CD8-positive, alpha-beta memory T cell (primary cell): ENCODE data around the gene FIG4. TPM values are rescaled to one million over a fixed set of nuclear protein-coding genes. Genes with fewer than 3 reads are reported as not detected.

Experiments used
- CTCF ChIA-PET: fragments of 350-600 bp; sonication (Branson Sonifier 250); formaldehyde crosslinking; loops from one replicate; lab custom pipeline; 2021; ENCODE audit warnings: antibody characterized with exemption; lab: Charles Lee
- POLR2A ChIA-PET: fragments of 350-600 bp; sonication (Branson Sonifier 250); formaldehyde crosslinking; loops from one replicate; lab custom pipeline; 2021; ENCODE audit warnings: antibody characterized with exemption; lab: Charles Lee
- DNase-seq, 5 donors: peaks; one replicate each; pipeline versions ENCODE4 v3.0.0 to v3.0.0-alpha.2; 2020 to 2022; ENCODE audit warnings: mixed read lengths in 1 of 5
- H3K27ac ChIP-seq: one replicate; pipeline ENCODE4 v1.7.0; 2013; ENCODE audit warnings: low read depth, mild to moderate bottlenecking, low read length, moderate library complexity
- H3K27me3 ChIP-seq: 2 replicates; pipeline ENCODE4 v1.7.0; 2013; ENCODE audit warnings: low read length, mild to moderate bottlenecking; ENCODE audit not compliant: insufficient read depth, poor library complexity, severe bottlenecking
- H3K36me3 ChIP-seq: 2 replicates; pipeline ENCODE4 v1.7.0; 2013; ENCODE audit warnings: mild to moderate bottlenecking, low read length, moderate library complexity; ENCODE audit not compliant: insufficient read depth
- H3K4me1 ChIP-seq: 2 replicates; pipeline ENCODE4 v1.7.0; 2013; ENCODE audit warnings: mild to moderate bottlenecking, low read length, moderate library complexity; ENCODE audit not compliant: insufficient read depth
- H3K4me3 ChIP-seq: 2 replicates; pipeline ENCODE4 v1.7.0; 2013; ENCODE audit warnings: mild to moderate bottlenecking, low read length
- H3K9me3 ChIP-seq: 2 replicates; pipeline ENCODE4 v1.7.0; 2013; ENCODE audit warnings: mild to moderate bottlenecking, low read length
- H3K27ac Mint-ChIP-seq, 8 donors: one replicate each; pipeline ENCODE4 v1.8.0; 2020 to 2021; ENCODE audit warnings: mixed read lengths in 8 of 8, mild to moderate bottlenecking in 6 of 8, inconsistent platforms in 3 of 8, moderate library complexity in 3 of 8
- H3K27me3 Mint-ChIP-seq, 2 donors: one replicate each; pipeline ENCODE4 v1.8.0; 2020 to 2021; ENCODE audit warnings: mixed read lengths in 2 of 2, mild to moderate bottlenecking in 1 of 2, moderate library complexity in 1 of 2
- H3K36me3 Mint-ChIP-seq, 3 donors: one replicate each; pipeline ENCODE4 v1.8.0; 2020 to 2021; ENCODE audit warnings: mixed read lengths in 3 of 3, inconsistent platforms in 1 of 3, mild to moderate bottlenecking in 1 of 3
- H3K4me1 Mint-ChIP-seq, 3 donors: one replicate each; pipeline ENCODE4 v1.8.0; 2020 to 2021; ENCODE audit warnings: mixed read lengths in 3 of 3, inconsistent platforms in 1 of 3, mild to moderate bottlenecking in 1 of 3
- H3K4me3 Mint-ChIP-seq, 7 donors: one replicate each; pipeline ENCODE4 v1.8.0; 2020 to 2021; ENCODE audit warnings: mixed read lengths in 7 of 7, mild to moderate bottlenecking in 6 of 7, moderate library complexity in 4 of 7, inconsistent platforms in 2 of 7
- H3K9me3 Mint-ChIP-seq, 5 donors: one replicate each; pipeline ENCODE4 v1.8.0; 2020 to 2022; ENCODE audit warnings: mixed read lengths in 5 of 5, mild to moderate bottlenecking in 3 of 5, moderate library complexity in 2 of 5, inconsistent platforms in 1 of 5
- polyA plus RNA-seq: library from polyadenylated mRNA; unstranded; fragments of 300-500 nt; fragmentation: Illumina TruSeq; gene quantifications from one replicate; pipeline ENCODE4 v1.2.3, GENCODE V29; 2021
- total RNA-seq, 2 experiments: library from RNA; stranded (reverse); gene quantifications; one replicate each; pipeline ENCODE4 v1.2.3, GENCODE V29; 2021

The FIG4 gene
- total and polyA plus RNA-seq, 3 experiments from 2014 or later = 11.2 to 16.4 (median 13.2) TPM

DNA sequence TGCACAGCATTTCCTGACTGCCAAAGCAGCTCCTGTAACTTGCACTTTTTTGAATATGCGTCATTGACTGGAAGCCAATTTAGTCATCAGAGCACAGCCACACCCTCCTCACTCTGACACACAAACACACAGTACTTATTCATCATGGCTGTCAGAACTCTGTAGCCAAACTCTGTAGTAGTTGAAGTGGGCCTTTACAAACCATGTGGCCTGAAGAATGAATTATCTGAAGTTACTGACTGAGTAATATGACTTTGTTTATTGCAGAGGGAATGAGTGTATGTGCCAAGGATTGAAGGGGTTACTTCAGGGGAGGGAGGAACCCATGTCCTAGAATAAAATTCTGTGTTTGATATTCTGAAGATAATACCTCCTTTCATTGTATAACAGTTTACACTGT lies 102.7 kb downstream of the FIG4 start:
- ChIA-PET POLR2A (no interaction called here), CTCF (no interaction called here)
- Histone ChIP-seq H3K36me3 (no peaks in the 10 kb centered on the region), H3K4me1 (no peaks in the 10 kb centered on the region), H3K27me3 (no peaks in the 10 kb centered on the region), H3K27ac (no peak overlapping the region), H3K9me3 (no peaks in the 10 kb centered on the region), H3K4me3 (no peak overlapping the region)
- no peak overlapping the region for H3K4me3 Mint-ChIP-seq
- DNase-seq = no peak
- H3K27ac Mint-ChIP-seq = no peak overlapping the region
- H3K27me3 Mint-ChIP-seq = no peaks in the 10 kb centered on the region
- no peaks in the 10 kb centered on the region for H3K9me3 Mint-ChIP-seq
- peaks cover 11 to 64% (median 25%) of the 10 kb centered on the region in 3 donors for H3K36me3 Mint-ChIP-seq
- H3K4me1 Mint-ChIP-seq = no peaks in the 10 kb centered on the region

DNA sequence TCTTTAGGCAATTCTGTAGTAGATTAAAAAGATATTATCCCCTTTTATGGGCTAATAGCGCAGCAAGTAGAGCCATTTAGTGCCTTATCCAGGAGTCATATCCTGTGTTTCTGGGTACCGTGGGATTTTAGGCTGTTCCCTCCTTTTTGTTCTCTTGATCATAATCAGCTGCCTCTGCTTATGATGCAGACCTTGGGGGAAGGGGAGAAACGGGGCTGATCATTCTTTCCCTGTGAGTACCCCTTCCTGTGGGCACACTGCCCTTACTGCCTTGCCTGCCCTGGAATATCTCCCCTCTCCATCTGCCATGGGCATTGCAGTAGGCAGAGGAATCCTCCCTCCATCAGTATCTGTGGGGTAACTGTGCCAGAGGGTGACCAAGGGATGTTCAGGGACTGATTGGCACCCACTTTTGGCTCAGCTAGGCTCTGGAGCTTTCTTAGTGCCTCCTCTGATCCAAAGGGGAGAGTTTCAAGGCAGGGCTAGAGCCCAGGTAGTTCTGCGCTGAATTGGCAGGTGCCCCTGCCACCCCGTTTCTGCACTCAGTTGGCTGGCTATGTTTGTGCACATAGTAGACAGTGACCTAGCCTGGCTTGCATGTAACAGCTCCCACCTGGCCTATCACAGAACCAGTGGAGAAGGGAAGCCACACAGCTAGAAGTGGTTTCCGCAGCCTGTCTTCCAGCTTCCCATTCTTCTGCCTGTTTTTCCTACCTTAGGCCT lies 103.3 kb downstream of the FIG4 start:
- ChIA-PET CTCF (no interaction called here), POLR2A (no interaction called here)
- Histone ChIP-seq H3K36me3 (no peaks in the 10 kb centered on the region), H3K27ac (no peak overlapping the region), H3K4me3 (no peak overlapping the region), H3K9me3 (no peaks in the 10 kb centered on the region), H3K27me3 (no peaks in the 10 kb centered on the region), H3K4me1 (no peaks in the 10 kb centered on the region)
- DNase-seq = no peak
- Mint-ChIP-seq H3K4me1 (no peaks in the 10 kb centered on the region), H3K27me3 (no peaks in the 10 kb centered on the region), H3K36me3 (peaks cover 9 to 64% (median 23%) of the 10 kb centered on the region in 3 donors), H3K27ac (peak overlapping the region in 2 of 8 donors; percentile 46 to 60), H3K4me3 (no peak overlapping the region), H3K9me3 (no peaks in the 10 kb centered on the region)

DNA sequence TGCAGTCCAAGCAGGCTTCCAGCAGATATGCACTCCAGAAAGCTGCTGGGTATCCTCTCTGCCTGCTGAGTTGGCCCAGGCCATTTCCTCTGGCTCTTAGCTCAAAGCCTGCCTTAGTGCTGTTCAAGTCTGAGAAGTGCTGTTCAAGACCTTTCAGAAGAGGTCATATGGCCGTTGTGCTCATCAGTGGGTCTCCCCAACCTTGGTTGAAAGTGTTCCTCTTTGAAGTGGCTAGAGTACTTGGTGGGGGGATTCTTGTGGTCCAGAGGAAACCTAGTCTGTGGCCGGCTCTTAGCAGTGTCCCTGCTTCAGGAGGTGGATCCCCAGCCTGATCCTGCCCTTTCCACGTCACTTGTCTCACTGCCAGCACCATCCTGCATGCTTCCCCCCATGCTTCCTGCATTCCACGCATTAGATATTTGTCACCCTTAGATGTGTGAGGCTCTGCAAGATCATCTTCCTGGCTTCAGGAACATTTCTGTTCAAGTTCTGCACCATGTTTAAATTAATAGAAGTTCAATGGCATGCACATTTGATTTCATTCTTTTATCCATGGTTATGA lies 105.0 kb downstream of the FIG4 start:
- ChIA-PET POLR2A (no interaction called here), CTCF (no interaction called here)
- Histone ChIP-seq H3K27me3 (no peaks in the 10 kb centered on the region), H3K36me3 (no peaks in the 10 kb centered on the region), H3K4me1 (no peaks in the 10 kb centered on the region), H3K27ac (no peak overlapping the region), H3K4me3 (no peak overlapping the region), H3K9me3 (no peaks in the 10 kb centered on the region)
- no peak overlapping the region for H3K27ac Mint-ChIP-seq
- peaks cover 19 to 68% (median 32%) of the 10 kb centered on the region in 3 donors for H3K36me3 Mint-ChIP-seq
- no peaks in the 10 kb centered on the region for H3K27me3 Mint-ChIP-seq
- no peaks in the 10 kb centered on the region for H3K9me3 Mint-ChIP-seq
- DNase-seq = no peak
- H3K4me1 Mint-ChIP-seq = no peaks in the 10 kb centered on the region
- no peak overlapping the region for H3K4me3 Mint-ChIP-seq

DNA sequence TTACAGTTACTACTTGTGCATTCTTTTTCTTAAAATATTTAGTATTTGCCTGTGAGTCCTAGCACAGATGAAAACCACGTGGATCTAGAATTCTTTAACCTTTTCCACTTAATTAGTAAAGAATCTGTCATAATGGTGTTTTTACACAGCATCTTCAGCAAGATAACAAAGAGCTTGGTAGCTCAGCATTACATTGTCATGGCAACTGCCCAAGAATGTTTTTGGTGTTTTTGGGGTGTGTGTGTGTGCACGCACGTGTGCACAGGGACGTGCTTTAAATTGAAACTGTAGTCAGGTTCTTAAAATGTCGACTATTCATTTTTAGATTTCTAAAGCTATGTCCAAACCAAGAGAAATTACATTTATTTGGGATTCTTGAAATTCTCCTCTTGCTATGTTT lies 108.0 kb downstream of the FIG4 start:
- H3K27me3 Mint-ChIP-seq = no peaks in the 10 kb centered on the region
- Histone ChIP-seq H3K36me3 (no peaks in the 10 kb centered on the region), H3K27me3 (no peaks in the 10 kb centered on the region), H3K27ac (no peak overlapping the region), H3K4me1 (no peaks in the 10 kb centered on the region), H3K9me3 (no peaks in the 10 kb centered on the region), H3K4me3 (no peak overlapping the region)
- H3K9me3 Mint-ChIP-seq = no peaks in the 10 kb centered on the region
- H3K4me3 Mint-ChIP-seq = no peak overlapping the region
- no peak for DNase-seq
- H3K4me1 Mint-ChIP-seq = no peaks in the 10 kb centered on the region
- H3K27ac Mint-ChIP-seq = no peak overlapping the region
- peaks cover 24 to 67% (median 47%) of the 10 kb centered on the region in 3 donors for H3K36me3 Mint-ChIP-seq
- CTCF ChIA-PET = no interaction called here
- POLR2A ChIA-PET = no interaction called here

DNA sequence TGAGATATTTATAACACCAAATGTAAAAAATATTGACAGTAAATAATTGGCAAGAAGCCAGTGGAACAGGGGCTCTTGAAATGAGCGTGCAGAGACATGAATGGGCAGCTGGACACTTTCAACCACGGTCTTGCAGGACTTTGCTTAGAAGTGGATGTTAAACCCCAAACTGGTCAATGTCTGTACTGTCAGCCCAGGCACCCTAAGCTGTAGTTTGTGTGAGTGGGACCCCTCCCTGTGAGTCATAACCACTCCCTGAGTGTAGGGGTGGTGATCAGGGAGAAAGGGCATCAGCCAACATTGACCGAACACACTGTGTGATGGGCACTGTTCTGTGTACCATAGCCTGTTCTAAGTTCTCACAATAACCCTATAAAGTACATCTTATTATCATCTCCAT lies 108.6 kb downstream of the FIG4 start:
- no peaks in the 10 kb centered on the region for H3K4me1 ChIP-seq
- no peak overlapping the region for H3K4me3 ChIP-seq
- ChIA-PET CTCF (no interaction called here), POLR2A (no interaction called here)
- no peak for DNase-seq
- no peak overlapping the region for H3K4me3 Mint-ChIP-seq
- no peaks in the 10 kb centered on the region for H3K9me3 Mint-ChIP-seq
- no peaks in the 10 kb centered on the region for H3K36me3 ChIP-seq
- no peak overlapping the region for H3K27ac Mint-ChIP-seq
- no peaks in the 10 kb centered on the region for H3K27me3 Mint-ChIP-seq
- no peaks in the 10 kb centered on the region for H3K9me3 ChIP-seq
- H3K27ac ChIP-seq = no peak overlapping the region
- H3K27me3 ChIP-seq = no peaks in the 10 kb centered on the region
- H3K4me1 Mint-ChIP-seq = no peaks in the 10 kb centered on the region
- peaks cover 24 to 64% (median 47%) of the 10 kb centered on the region in 3 donors for H3K36me3 Mint-ChIP-seq

DNA sequence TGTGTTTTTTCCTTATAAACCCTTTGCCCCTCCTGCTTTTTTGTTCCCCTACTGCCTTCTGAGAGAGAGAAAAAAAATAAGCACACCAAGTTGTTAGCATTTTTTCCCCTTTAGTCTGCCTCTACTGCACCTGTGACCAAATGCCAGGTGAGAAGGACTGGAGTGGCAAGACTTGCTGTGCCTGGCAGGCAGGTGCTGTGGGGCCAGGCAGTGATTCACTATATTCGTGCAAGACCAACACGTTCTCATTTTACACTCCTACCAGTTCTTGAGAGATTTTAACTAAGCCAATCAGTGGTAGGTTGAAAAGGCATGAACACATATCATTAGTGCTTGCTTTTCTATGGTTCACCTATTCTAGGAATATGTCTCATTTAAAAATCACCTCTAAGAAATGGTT lies 109.7 kb downstream of the FIG4 start:
- DNase-seq = no peak
- Histone ChIP-seq H3K36me3 (no peaks in the 10 kb centered on the region), H3K27me3 (no peaks in the 10 kb centered on the region), H3K27ac (no peak overlapping the region), H3K4me3 (no peak overlapping the region), H3K4me1 (no peaks in the 10 kb centered on the region), H3K9me3 (no peaks in the 10 kb centered on the region)
- Mint-ChIP-seq H3K27ac (no peak overlapping the region), H3K36me3 (peaks cover 24 to 60% (median 43%) of the 10 kb centered on the region in 3 donors), H3K4me3 (no peak overlapping the region), H3K9me3 (no peaks in the 10 kb centered on the region), H3K27me3 (no peaks in the 10 kb centered on the region), H3K4me1 (no peaks in the 10 kb centered on the region)
- POLR2A ChIA-PET = no interaction called here
- CTCF ChIA-PET = no interaction called here

DNA sequence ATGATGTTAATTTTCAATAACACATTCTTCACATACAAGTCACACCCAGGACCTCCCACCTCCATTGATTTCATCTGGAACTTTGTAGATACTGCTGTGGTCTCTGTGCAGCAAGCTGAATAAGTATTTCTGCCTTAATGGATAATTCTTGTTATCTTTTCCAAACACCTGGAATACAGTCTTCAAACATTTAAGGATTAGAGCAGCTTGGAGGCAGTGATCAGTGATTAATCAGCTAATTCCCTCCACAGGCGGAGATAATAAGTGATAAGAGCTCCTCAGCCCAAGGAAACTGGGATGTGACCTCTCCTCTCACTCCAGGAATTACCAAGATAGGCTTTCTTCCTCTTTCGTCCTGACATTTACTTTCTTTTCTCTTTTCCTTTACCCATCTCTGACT lies 110.7 kb downstream of the FIG4 start:
- Histone ChIP-seq H3K4me1 (no peaks in the 10 kb centered on the region), H3K36me3 (no peaks in the 10 kb centered on the region), H3K4me3 (no peak overlapping the region), H3K27me3 (no peaks in the 10 kb centered on the region), H3K9me3 (no peaks in the 10 kb centered on the region), H3K27ac (no peak overlapping the region)
- no peak overlapping the region for H3K4me3 Mint-ChIP-seq
- CTCF ChIA-PET = no interaction called here
- H3K27me3 Mint-ChIP-seq = no peaks in the 10 kb centered on the region
- DNase-seq = no peak
- peaks cover 23 to 57% (median 41%) of the 10 kb centered on the region in 3 donors for H3K36me3 Mint-ChIP-seq
- no peaks in the 10 kb centered on the region for H3K9me3 Mint-ChIP-seq
- H3K27ac Mint-ChIP-seq = no peak overlapping the region
- no peaks in the 10 kb centered on the region for H3K4me1 Mint-ChIP-seq
- POLR2A ChIA-PET = no interaction called here

DNA sequence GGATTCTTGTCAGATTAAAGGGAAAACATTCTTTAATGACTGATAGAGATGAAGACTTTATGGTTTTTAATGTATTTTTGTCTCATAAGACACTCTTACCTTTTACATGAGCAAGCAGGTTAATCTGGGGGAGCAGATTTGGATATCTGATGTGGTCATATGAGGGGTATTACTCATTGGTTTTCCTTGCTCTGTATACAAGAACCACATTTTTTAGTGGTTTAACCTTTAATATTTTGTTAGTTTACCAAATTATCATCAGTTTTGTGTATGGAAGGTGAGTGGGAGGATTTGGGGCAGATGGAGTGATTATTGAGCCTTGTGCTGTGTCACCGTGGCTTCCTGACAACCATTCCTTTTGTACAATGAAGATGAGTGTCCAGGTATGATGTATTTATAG lies 112.9 kb downstream of the FIG4 start:
- Mint-ChIP-seq H3K27me3 (no peaks in the 10 kb centered on the region), H3K27ac (no peak overlapping the region), H3K4me1 (no peaks in the 10 kb centered on the region), H3K4me3 (no peak overlapping the region), H3K36me3 (peaks cover 36 to 52% (median 37%) of the 10 kb centered on the region in 3 donors), H3K9me3 (peaks cover 0 to 2% (median 0%) of the 10 kb centered on the region in 5 donors)
- ChIA-PET CTCF (no interaction called here), POLR2A (no interaction called here)
- Histone ChIP-seq H3K9me3 (no peaks in the 10 kb centered on the region), H3K27me3 (no peaks in the 10 kb centered on the region), H3K4me3 (no peak overlapping the region), H3K36me3 (no peaks in the 10 kb centered on the region), H3K4me1 (no peaks in the 10 kb centered on the region), H3K27ac (no peak overlapping the region)
- no peak for DNase-seq
